Esophagus muscularis mucosa (tissue), 4 donors: ENCODE measurements around the gene ROPN1L. TPM values are rescaled to one million over a fixed set of nuclear protein-coding genes. Genes with fewer than 3 reads are reported as not detected.
"Not testable (repeated sequence)": the region's sequence is repeated elsewhere in the genome, so short reads cannot be mapped to it uniquely, and the experiment has no call there.

Experiments
- DNase-seq: peaks from one replicate; pipeline ENCODE4 v3.0.0-alpha.2; 2017; ENCODE audit errors: extremely low spot score
- H3K27ac ChIP-seq, 4 donors: fragments of 200-600 bp; sonication (generic); replicated peaks in 1 of 4; 1 replicate in 3 of 4; 2 replicates in 1 of 4; pipeline ENCODE4 v1.5.1; 2016 to 2019; ENCODE audit warnings: mild to moderate bottlenecking in 1 of 4
- H3K27me3 ChIP-seq, 4 donors: fragments of 200-600 bp; sonication (generic); one replicate each; pipeline versions ENCODE4 v1.5.1 to v1.6.0; 2016 to 2019
- H3K36me3 ChIP-seq, 4 donors: fragments of 200-600 bp; sonication (generic); one replicate each; pipeline ENCODE4 v1.5.1; 2016 to 2019
- H3K4me1 ChIP-seq, 4 donors: fragments of 200-600 bp; sonication (generic); one replicate each; pipeline ENCODE4 v1.5.1; 2016 to 2019
- H3K4me3 ChIP-seq, 4 donors: fragments of 200-600 bp; sonication (generic); 1 replicate in 2 of 4; 2 replicates in 2 of 4; pipeline ENCODE4 v1.5.1; 2016 to 2019; ENCODE audit warnings: mild to moderate bottlenecking in 4 of 4, moderate library complexity in 1 of 4
- H3K9me3 ChIP-seq, 4 donors: fragments of 200-600 bp; sonication (generic); 1 replicate in 3 of 4; 2 replicates in 1 of 4; pipeline ENCODE4 v1.5.1; 2016 to 2019
- CTCF ChIP-seq, 3 experiments: fragments of 200-600 bp in 2 of 3; fragments of 450-650 bp in 1 of 3; sonication (generic) in 2 of 3; IDR thresholded peaks; one replicate each; pipeline ENCODE4 v1.5.1; 2017 to 2019; ENCODE audit warnings: antibody characterized with exemption in 3 of 3, mild to moderate bottlenecking in 2 of 3, moderate library complexity in 1 of 3
- EP300 ChIP-seq: sonication (generic); formaldehyde crosslinking; IDR thresholded peaks from one replicate; pipeline ENCODE4 v1.6.1; 2017; ENCODE audit warnings: antibody characterized with exemption
- POLR2A ChIP-seq: fragments of 450-650 bp; IDR thresholded peaks from one replicate; pipeline ENCODE4 v1.6.1; 2017; ENCODE audit warnings: antibody characterized with exemption, moderate library complexity, mild to moderate bottlenecking, low read depth
- POLR2AphosphoS5 ChIP-seq, 2 donors: sonication (generic); formaldehyde crosslinking; IDR thresholded peaks; one replicate each; pipeline ENCODE4 v1.6.1; 2017; ENCODE audit warnings: antibody characterized with exemption in 2 of 2
- WGBS: methylation state at CpG from one replicate; pipeline ENCODE4 v1.1.5; 2018; 5-methylcytosine and 5-hydroxymethylcytosine counted together
- intact Hi-C: fragments of 100-400 bp; cut with DNase I; formaldehyde crosslinking; loops from one replicate; pipeline ENCODE4 v1.15.1; 2023
- total RNA-seq, 4 donors: library from RNA; depleted of rRNA; stranded (reverse); fragments of >200 nt; gene quantifications; one replicate each; pipeline versions ENCODE4 v1.1.0 to v1.2.1, GENCODE V29; 2016

The ROPN1L gene
- total RNA-seq, result 1 to 10 TPM in 2 of 4 donors, under 1 TPM in 2; 0.63 to 1.7 (median 1.1) TPM

GRCh38 chr5:10441083-10441991 is at the start of gene ROPN1L:
TSS of gene ROPN1L (plus strand) at chr5:10441879. CDS start at chr5:10442168, 289 bp downstream.
- intact Hi-C loops, result no loop called here
- Histone ChIP-seq H3K4me1 (peaks cover 21 to 31% (median 22%) of the 10 kb centered on the region in 4 donors), H3K27me3 (no peaks in the 10 kb centered on the region), H3K36me3 (peaks cover 0 to 12% (median 0%) of the 10 kb centered on the region in 4 donors), H3K4me3 (peak within 1 kb of the TSS; percentile 65 to 70 (median 67)), H3K9me3 (no peaks in the 10 kb centered on the region), H3K27ac (peak within 1 kb of the TSS; percentile 73 to 83 (median 78))
- TF ChIP-seq POLR2AphosphoS5 (IDR thresholded peaks at IDR 0.05) (peak; percentile 73 to 82), POLR2A (no peak)
- WGBS, result 2% methylated on average over 22 of the region's 63 CpGs
- DNase-seq, result peak; percentile 93

- WGBS, result 90% methylated on average over 6 of the region's 6 CpGs
- H3K4me1 ChIP-seq, H3K4me3 ChIP-seq, intact Hi-C loops, H3K27me3 ChIP-seq, H3K9me3 ChIP-seq, DNase-seq, H3K27ac ChIP-seq: not testable (repeated sequence)
- H3K36me3 ChIP-seq, result peaks cover 38 to 96% (median 75%) of the 10 kb centered on the region in 4 donors
These were observed 48.9 kb upstream of the ROPN1L start for GRCh38 chr5:10392567-10393328.

- no peak for DNase-seq
- 75% methylated on average over 2 of the region's 2 CpGs for WGBS
- intact Hi-C loops, result no loop called here
These were observed 48.2 kb upstream of the ROPN1L start for GRCh38 chr5:10393491-10393890.

GRCh38 chr5:10396552-10396951 is 45.1 kb upstream of the ROPN1L start:
- Histone ChIP-seq H3K27me3 (no peaks in the 10 kb centered on the region), H3K9me3 (no peaks in the 10 kb centered on the region), H3K27ac (no peak overlapping the region), H3K4me3 (no peak overlapping the region), H3K4me1 (peaks cover 0 to 21% (median 18%) of the 10 kb centered on the region in 4 donors), H3K36me3 (peaks cover 38 to 69% (median 57%) of the 10 kb centered on the region in 4 donors)
- intact Hi-C loops, result no loop called here
- 83% methylated on average over 5 of the region's 5 CpGs for WGBS
- no peak for TF ChIP-seq POLR2A
- TF ChIP-seq POLR2AphosphoS5 (IDR thresholded peaks at IDR 0.05), result no peak
- TF ChIP-seq CTCF (IDR thresholded peaks at IDR 0.05), result no peak
- no peak for TF ChIP-seq EP300
- no peak for DNase-seq

More at GRCh38 chr5:10393491-10393890, 48.2 kb upstream of the ROPN1L start:
- TF ChIP-seq POLR2A, result no peak
- no peak for TF ChIP-seq CTCF (IDR thresholded peaks at IDR 0.05)
- no peak for TF ChIP-seq EP300
- no peak for TF ChIP-seq POLR2AphosphoS5 (IDR thresholded peaks at IDR 0.05)
- Histone ChIP-seq H3K4me3 (no peak overlapping the region), H3K36me3 (peaks cover 38 to 93% (median 76%) of the 10 kb centered on the region in 4 donors), H3K27ac (no peak overlapping the region), H3K27me3 (no peaks in the 10 kb centered on the region), H3K4me1 (no peaks in the 10 kb centered on the region), H3K9me3 (no peaks in the 10 kb centered on the region)

GRCh38 chr5:10399839-10400238 is 41.8 kb upstream of the ROPN1L start:
- Histone ChIP-seq H3K4me3 (no peak overlapping the region), H3K27ac (peak overlapping the region; percentile 25 to 62 (median 37)), H3K27me3 (no peaks in the 10 kb centered on the region), H3K9me3 (no peaks in the 10 kb centered on the region), H3K36me3 (peaks cover 25 to 68% (median 51%) of the 10 kb centered on the region in 4 donors), H3K4me1 (peaks cover 0 to 21% (median 18%) of the 10 kb centered on the region in 4 donors)
- intact Hi-C loops, result no loop called here
- TF ChIP-seq EP300, result no peak
- TF ChIP-seq POLR2AphosphoS5 (IDR thresholded peaks at IDR 0.05), result no peak
- no peak for DNase-seq

GRCh38 chr5:10400411-10400810 is 41.3 kb upstream of the ROPN1L start:
- intact Hi-C loops, result no loop called here
- TF ChIP-seq CTCF (IDR thresholded peaks at IDR 0.05) (no peak), POLR2AphosphoS5 (IDR thresholded peaks at IDR 0.05) (no peak), POLR2A (no peak), EP300 (no peak)
- Histone ChIP-seq H3K9me3 (no peaks in the 10 kb centered on the region), H3K27me3 (no peaks in the 10 kb centered on the region), H3K4me1 (peaks cover 0 to 21% (median 18%) of the 10 kb centered on the region in 4 donors), H3K4me3 (no peak overlapping the region), H3K36me3 (peaks cover 24 to 68% (median 50%) of the 10 kb centered on the region in 4 donors), H3K27ac (peak overlapping the region; percentile 25 to 62 (median 37))
- 86% methylated on average over 2 of the region's 2 CpGs for WGBS
- DNase-seq, result no peak
